GM23338 (cell line): ENCODE measurements around the gene EDA. TPM values are rescaled to one million over a fixed set of nuclear protein-coding genes. Genes with fewer than 3 reads are reported as not detected.

Experiments used
- ATAC-seq: fragments of 200-7000 bp; cut with Tn5 transposase; 3 replicates; pipeline ENCODE4 v1.9.1; 2020
- DNase-seq: peaks from one replicate; pipeline ENCODE4 v3.0.0-alpha.2; 2015; ENCODE audit warnings: low spot score
- H2AFZ ChIP-seq: fragments of 200-600 bp; sonication (generic); 2 replicates; pipeline ENCODE4 v1.8.0; 2016; ENCODE audit warnings: antibody characterized with exemption, mild to moderate bottlenecking, moderate library complexity
- H3F3A ChIP-seq: fragments of 200-600 bp; sonication (generic); replicated peaks from 2 replicates; pipeline ENCODE4 v1.8.0; 2017; ENCODE audit warnings: antibody characterized with exemption, mixed run types, low read depth
- H3K27ac ChIP-seq: fragments of 200-600 bp; sonication (generic); 2 replicates; pipeline ENCODE4 v1.6.1; 2016; ENCODE audit warnings: low read depth
- H3K27me3 ChIP-seq: fragments of 200-600 bp; sonication (generic); 2 replicates; pipeline ENCODE4 v1.8.0; 2016; ENCODE audit warnings: mild to moderate bottlenecking, mixed run types, moderate library complexity; ENCODE audit not compliant: insufficient read depth
- H3K36me3 ChIP-seq: fragments of 200-600 bp; sonication (generic); 2 replicates; pipeline ENCODE4 v1.8.0; 2016; ENCODE audit warnings: mild to moderate bottlenecking; ENCODE audit not compliant: insufficient read depth
- H3K4me1 ChIP-seq: fragments of 200-600 bp; sonication (generic); 2 replicates; pipeline ENCODE4 v1.8.0; 2016; ENCODE audit warnings: mild to moderate bottlenecking, moderate library complexity; ENCODE audit not compliant: insufficient read depth
- H3K4me2 ChIP-seq: fragments of 200-600 bp; sonication (generic); 2 replicates; pipeline ENCODE4 v1.7.1; 2017; ENCODE audit warnings: mixed run types
- H3K4me3 ChIP-seq: fragments of 200-600 bp; sonication (generic); 2 replicates; pipeline ENCODE4 v1.6.1; 2016; ENCODE audit warnings: mixed run types
- H3K79me2 ChIP-seq: fragments of 200-600 bp; sonication (generic); replicated peaks from 2 replicates; pipeline ENCODE4 v1.8.0; 2017; ENCODE audit warnings: mild to moderate bottlenecking; ENCODE audit not compliant: insufficient read depth
- H3K9me2 ChIP-seq: fragments of 200-600 bp; sonication (generic); 2 replicates; pipeline ENCODE4 v1.8.0; 2017; ENCODE audit not compliant: insufficient read depth
- H4K20me1 ChIP-seq: fragments of 200-600 bp; sonication (generic); replicated peaks from 2 replicates; pipeline ENCODE4 v1.8.0; 2017; ENCODE audit warnings: mild to moderate bottlenecking; ENCODE audit not compliant: insufficient read depth
- H3K27ac Mint-ChIP-seq: 2 replicates; pipeline ENCODE4 v1.8.0; 2020; ENCODE audit warnings: inconsistent platforms, mild to moderate bottlenecking, moderate library complexity, mixed read lengths
- H3K27me3 Mint-ChIP-seq: 3 replicates; pipeline ENCODE4 v1.8.0; 2022; ENCODE audit warnings: low read depth, mild to moderate bottlenecking, moderate library complexity, mixed read lengths, inconsistent platforms; ENCODE audit not compliant: insufficient read depth, poor library complexity
- H3K36me3 Mint-ChIP-seq: 3 replicates; pipeline ENCODE4 v1.8.0; 2021; ENCODE audit warnings: low read depth, mild to moderate bottlenecking, inconsistent platforms, moderate library complexity, mixed read lengths
- H3K4me1 Mint-ChIP-seq: 3 replicates; pipeline ENCODE4 v1.8.0; 2020; ENCODE audit warnings: mild to moderate bottlenecking, inconsistent platforms, mixed read lengths
- H3K4me3 Mint-ChIP-seq: 3 replicates; pipeline ENCODE4 v1.8.0; 2021; ENCODE audit warnings: moderate library complexity, mild to moderate bottlenecking, inconsistent platforms, mixed read lengths
- H3K9me3 Mint-ChIP-seq: 3 replicates; pipeline ENCODE4 v1.8.0; 2020; ENCODE audit warnings: moderate library complexity, mild to moderate bottlenecking, inconsistent platforms, mixed read lengths
- CREB1 ChIP-seq: fragments of 250-450 bp; sonication (Bioruptor Pico); IDR thresholded peaks from 2 replicates; pipeline ENCODE4 v1.5.0; 2020; ENCODE audit warnings: low read depth, mild to moderate bottlenecking, moderate library complexity
- EZH2 ChIP-seq: fragments of 200-600 bp; sonication (generic); IDR thresholded peaks from one replicate; pipeline ENCODE4 v1.8.0; 2017; ENCODE audit warnings: antibody characterized with exemption, mild to moderate bottlenecking, low read depth; ENCODE audit not compliant: unreplicated experiment
- EZH2phosphoT487 ChIP-seq: fragments of 200-600 bp; sonication (generic); IDR thresholded peaks from one replicate; pipeline ENCODE4 v1.8.1; 2018; ENCODE audit warnings: antibody characterized with exemption; ENCODE audit not compliant: unreplicated experiment
- JUNB ChIP-seq: IDR thresholded peaks from one replicate; pipeline ENCODE4 v1.6.1; 2016; ENCODE audit warnings: antibody characterized with exemption; ENCODE audit not compliant: unreplicated experiment
- NANOG ChIP-seq: IDR thresholded peaks from 2 replicates; pipeline ENCODE4 v1.6.1; 2016; ENCODE audit warnings: antibody characterized with exemption, borderline replicate concordance
- POLR2AphosphoS5 ChIP-seq: IDR thresholded peaks from 2 replicates; pipeline ENCODE4 v1.6.1; 2016; ENCODE audit warnings: antibody characterized with exemption, low read depth
- STAT1 ChIP-seq: IDR thresholded peaks from one replicate; pipeline ENCODE4 v1.6.1; 2016; ENCODE audit warnings: antibody characterized with exemption; ENCODE audit not compliant: unreplicated experiment
- ZNF114 ChIP-seq: fragments of 250-450 bp; sonication (Bioruptor Pico); IDR thresholded peaks from 2 replicates; pipeline ENCODE4 v1.5.0; 2020; ENCODE audit warnings: mild to moderate bottlenecking, moderate library complexity
- ZNF331 ChIP-seq: fragments of 250-450 bp; sonication (Bioruptor Pico); IDR thresholded peaks from 2 replicates; pipeline ENCODE4 v1.5.0; 2020; ENCODE audit warnings: low read depth, mild to moderate bottlenecking, moderate library complexity
- polyA plus RNA-seq: library from polyadenylated mRNA; unstranded; fragments of >200 nt; fragmentation: Nextera tagmentation; extraction: Ambion mirVana; gene quantifications from 2 replicates; pipeline ENCODE4 v1.2.1, GENCODE V29; 2016
- total RNA-seq: library from RNA; depleted of rRNA; stranded (reverse); fragments of >200 nt; shearing (Covaris generic); gene quantifications from 2 replicates; pipeline ENCODE4 v1.2.3, GENCODE V29; 2014
- TF ChIP-seq, protein P1 (sequence below), 2 experiments: fragments of 200-600 bp in 1 of 2; sonication (generic) in 1 of 2; conservative IDR thresholded peaks; 2 replicates each; pipeline versions ENCODE4 v1.5.1 to v1.6.1; 2016 to 2017; ENCODE audit warnings: antibody characterized with exemption in 2 of 2, low read depth in 2 of 2, mild to moderate bottlenecking in 2 of 2, moderate library complexity in 1 of 2
- TF ChIP-seq, protein P2 (sequence below): IDR thresholded peaks from one replicate; pipeline ENCODE4 v1.6.1; 2018; ENCODE audit warnings: antibody characterized with exemption; ENCODE audit not compliant: unreplicated experiment
- TF ChIP-seq, protein P3 (sequence below): IDR thresholded peaks from 2 replicates; pipeline ENCODE4 v1.6.1; 2016; ENCODE audit warnings: antibody characterized with exemption
- TF ChIP-seq, protein P4 (sequence below): fragments of 250-450 bp; sonication (Bioruptor Pico); IDR thresholded peaks from 2 replicates; pipeline ENCODE4 v1.5.0; 2020; ENCODE audit warnings: mild to moderate bottlenecking, moderate library complexity

EDA gene
- total and polyA plus RNA-seq, 2 experiments from 2014 or later, result 6.6 to 19.6 TPM

DNA sequence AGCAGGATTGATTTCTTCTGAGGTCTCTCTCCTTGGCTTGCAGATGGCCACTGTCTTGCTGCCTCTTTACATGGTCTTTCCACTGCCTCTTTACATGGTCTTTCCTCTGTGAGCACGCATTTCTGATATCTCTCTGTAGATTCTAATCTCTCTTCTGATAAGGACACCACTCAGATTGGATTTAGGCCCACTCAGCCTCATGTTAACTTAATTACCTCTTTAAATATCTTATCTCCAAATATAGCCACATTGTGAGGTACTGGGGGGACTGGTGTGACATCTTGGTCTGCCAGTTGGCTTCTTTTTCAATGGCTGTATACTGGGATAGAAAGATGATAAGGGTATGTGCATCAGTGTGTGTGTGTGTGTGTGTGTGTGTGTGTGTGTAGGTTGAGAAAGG, 280.1 kb downstream of the EDA start:
- Histone ChIP-seq H3K27ac (no peak overlapping the region), H3K4me1 (no peaks in the 10 kb centered on the region), H3K4me3 (no peak overlapping the region), H3K79me2 (no peaks in the 10 kb centered on the region), H2AFZ (no peak overlapping the region), H3K9me2 (no peaks in the 10 kb centered on the region), H3K4me2 (no peak overlapping the region), H3K36me3 (no peaks in the 10 kb centered on the region), H3F3A (no peaks in the 10 kb centered on the region), H4K20me1 (no peaks in the 10 kb centered on the region), H3K27me3 (no peaks in the 10 kb centered on the region)
- Mint-ChIP-seq H3K4me3 (no peak overlapping the region), H3K27me3 (no peaks in the 10 kb centered on the region), H3K4me1 (no peaks in the 10 kb centered on the region), H3K9me3 (no peaks in the 10 kb centered on the region), H3K27ac (no peak overlapping the region), H3K36me3 (no peaks in the 10 kb centered on the region)
- TF ChIP-seq, protein P1, sequence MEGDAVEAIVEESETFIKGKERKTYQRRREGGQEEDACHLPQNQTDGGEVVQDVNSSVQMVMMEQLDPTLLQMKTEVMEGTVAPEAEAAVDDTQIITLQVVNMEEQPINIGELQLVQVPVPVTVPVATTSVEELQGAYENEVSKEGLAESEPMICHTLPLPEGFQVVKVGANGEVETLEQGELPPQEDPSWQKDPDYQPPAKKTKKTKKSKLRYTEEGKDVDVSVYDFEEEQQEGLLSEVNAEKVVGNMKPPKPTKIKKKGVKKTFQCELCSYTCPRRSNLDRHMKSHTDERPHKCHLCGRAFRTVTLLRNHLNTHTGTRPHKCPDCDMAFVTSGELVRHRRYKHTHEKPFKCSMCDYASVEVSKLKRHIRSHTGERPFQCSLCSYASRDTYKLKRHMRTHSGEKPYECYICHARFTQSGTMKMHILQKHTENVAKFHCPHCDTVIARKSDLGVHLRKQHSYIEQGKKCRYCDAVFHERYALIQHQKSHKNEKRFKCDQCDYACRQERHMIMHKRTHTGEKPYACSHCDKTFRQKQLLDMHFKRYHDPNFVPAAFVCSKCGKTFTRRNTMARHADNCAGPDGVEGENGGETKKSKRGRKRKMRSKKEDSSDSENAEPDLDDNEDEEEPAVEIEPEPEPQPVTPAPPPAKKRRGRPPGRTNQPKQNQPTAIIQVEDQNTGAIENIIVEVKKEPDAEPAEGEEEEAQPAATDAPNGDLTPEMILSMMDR (conservative IDR thresholded peaks at IDR 0.05; ENCODE audit: low read depth in 2 of 2), result no peak
- TF ChIP-seq EZH2 (no peak), NANOG (no peak), STAT1 (no peak), ZNF114 (CRISPR knock-in tag) (no peak), ZNF331 (no peak), JUNB (no peak), POLR2AphosphoS5 (no peak), EZH2phosphoT487 (no peak), CREB1 (CRISPR knock-in tag) (no peak)
- TF ChIP-seq, protein P2, sequence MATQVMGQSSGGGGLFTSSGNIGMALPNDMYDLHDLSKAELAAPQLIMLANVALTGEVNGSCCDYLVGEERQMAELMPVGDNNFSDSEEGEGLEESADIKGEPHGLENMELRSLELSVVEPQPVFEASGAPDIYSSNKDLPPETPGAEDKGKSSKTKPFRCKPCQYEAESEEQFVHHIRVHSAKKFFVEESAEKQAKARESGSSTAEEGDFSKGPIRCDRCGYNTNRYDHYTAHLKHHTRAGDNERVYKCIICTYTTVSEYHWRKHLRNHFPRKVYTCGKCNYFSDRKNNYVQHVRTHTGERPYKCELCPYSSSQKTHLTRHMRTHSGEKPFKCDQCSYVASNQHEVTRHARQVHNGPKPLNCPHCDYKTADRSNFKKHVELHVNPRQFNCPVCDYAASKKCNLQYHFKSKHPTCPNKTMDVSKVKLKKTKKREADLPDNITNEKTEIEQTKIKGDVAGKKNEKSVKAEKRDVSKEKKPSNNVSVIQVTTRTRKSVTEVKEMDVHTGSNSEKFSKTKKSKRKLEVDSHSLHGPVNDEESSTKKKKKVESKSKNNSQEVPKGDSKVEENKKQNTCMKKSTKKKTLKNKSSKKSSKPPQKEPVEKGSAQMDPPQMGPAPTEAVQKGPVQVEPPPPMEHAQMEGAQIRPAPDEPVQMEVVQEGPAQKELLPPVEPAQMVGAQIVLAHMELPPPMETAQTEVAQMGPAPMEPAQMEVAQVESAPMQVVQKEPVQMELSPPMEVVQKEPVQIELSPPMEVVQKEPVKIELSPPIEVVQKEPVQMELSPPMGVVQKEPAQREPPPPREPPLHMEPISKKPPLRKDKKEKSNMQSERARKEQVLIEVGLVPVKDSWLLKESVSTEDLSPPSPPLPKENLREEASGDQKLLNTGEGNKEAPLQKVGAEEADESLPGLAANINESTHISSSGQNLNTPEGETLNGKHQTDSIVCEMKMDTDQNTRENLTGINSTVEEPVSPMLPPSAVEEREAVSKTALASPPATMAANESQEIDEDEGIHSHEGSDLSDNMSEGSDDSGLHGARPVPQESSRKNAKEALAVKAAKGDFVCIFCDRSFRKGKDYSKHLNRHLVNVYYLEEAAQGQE, result no peak
- TF ChIP-seq, protein P3, sequence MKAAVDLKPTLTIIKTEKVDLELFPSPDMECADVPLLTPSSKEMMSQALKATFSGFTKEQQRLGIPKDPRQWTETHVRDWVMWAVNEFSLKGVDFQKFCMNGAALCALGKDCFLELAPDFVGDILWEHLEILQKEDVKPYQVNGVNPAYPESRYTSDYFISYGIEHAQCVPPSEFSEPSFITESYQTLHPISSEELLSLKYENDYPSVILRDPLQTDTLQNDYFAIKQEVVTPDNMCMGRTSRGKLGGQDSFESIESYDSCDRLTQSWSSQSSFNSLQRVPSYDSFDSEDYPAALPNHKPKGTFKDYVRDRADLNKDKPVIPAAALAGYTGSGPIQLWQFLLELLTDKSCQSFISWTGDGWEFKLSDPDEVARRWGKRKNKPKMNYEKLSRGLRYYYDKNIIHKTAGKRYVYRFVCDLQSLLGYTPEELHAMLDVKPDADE, result no peak
- TF ChIP-seq, protein P4, sequence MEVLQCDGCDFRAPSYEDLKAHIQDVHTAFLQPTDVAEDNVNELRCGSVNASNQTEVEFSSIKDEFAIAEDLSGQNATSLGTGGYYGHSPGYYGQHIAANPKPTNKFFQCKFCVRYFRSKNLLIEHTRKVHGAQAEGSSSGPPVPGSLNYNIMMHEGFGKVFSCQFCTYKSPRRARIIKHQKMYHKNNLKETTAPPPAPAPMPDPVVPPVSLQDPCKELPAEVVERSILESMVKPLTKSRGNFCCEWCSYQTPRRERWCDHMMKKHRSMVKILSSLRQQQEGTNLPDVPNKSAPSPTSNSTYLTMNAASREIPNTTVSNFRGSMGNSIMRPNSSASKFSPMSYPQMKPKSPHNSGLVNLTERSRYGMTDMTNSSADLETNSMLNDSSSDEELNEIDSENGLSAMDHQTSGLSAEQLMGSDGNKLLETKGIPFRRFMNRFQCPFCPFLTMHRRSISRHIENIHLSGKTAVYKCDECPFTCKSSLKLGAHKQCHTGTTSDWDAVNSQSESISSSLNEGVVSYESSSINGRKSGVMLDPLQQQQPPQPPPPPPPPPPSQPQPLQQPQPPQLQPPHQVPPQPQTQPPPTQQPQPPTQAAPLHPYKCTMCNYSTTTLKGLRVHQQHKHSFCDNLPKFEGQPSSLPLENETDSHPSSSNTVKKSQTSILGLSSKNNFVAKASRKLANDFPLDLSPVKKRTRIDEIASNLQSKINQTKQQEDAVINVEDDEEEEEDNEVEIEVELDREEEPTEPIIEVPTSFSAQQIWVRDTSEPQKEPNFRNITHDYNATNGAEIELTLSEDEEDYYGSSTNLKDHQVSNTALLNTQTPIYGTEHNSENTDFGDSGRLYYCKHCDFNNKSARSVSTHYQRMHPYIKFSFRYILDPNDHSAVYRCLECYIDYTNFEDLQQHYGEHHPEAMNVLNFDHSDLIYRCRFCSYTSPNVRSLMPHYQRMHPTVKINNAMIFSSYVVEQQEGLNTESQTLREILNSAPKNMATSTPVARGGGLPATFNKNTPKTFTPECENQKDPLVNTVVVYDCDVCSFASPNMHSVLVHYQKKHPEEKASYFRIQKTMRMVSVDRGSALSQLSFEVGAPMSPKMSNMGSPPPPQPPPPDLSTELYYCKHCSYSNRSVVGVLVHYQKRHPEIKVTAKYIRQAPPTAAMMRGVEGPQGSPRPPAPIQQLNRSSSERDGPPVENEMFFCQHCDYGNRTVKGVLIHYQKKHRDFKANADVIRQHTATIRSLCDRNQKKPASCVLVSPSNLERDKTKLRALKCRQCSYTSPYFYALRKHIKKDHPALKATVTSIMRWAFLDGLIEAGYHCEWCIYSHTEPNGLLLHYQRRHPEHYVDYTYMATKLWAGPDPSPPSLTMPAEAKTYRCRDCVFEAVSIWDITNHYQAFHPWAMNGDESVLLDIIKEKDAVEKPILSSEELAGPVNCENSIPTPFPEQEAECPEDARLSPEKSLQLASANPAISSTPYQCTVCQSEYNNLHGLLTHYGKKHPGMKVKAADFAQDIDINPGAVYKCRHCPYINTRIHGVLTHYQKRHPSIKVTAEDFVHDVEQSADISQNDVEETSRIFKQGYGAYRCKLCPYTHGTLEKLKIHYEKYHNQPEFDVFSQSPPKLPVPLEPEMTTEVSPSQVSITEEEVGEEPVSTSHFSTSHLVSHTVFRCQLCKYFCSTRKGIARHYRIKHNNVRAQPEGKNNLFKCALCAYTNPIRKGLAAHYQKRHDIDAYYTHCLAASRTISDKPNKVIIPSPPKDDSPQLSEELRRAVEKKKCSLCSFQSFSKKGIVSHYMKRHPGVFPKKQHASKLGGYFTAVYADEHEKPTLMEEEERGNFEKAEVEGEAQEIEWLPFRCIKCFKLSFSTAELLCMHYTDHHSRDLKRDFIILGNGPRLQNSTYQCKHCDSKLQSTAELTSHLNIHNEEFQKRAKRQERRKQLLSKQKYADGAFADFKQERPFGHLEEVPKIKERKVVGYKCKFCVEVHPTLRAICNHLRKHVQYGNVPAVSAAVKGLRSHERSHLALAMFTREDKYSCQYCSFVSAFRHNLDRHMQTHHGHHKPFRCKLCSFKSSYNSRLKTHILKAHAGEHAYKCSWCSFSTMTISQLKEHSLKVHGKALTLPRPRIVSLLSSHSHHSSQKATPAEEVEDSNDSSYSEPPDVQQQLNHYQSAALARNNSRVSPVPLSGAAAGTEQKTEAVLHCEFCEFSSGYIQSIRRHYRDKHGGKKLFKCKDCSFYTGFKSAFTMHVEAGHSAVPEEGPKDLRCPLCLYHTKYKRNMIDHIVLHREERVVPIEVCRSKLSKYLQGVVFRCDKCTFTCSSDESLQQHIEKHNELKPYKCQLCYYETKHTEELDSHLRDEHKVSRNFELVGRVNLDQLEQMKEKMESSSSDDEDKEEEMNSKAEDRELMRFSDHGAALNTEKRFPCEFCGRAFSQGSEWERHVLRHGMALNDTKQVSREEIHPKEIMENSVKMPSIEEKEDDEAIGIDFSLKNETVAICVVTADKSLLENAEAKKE, result no peak
- no peak for ATAC-seq
- DNase-seq, result no peak
